NCI-H226 (cell line): ENCODE measurements around the gene SUPV3L1.
"Not testable (repeated sequence)": the region's sequence is repeated elsewhere in the genome, so short reads cannot be mapped to it uniquely, and the experiment has no call there.

ENCODE experiments used
- DNase-seq: peaks from one replicate; pipeline ENCODE4 v3.0.0-alpha.2; 2015

SUPV3L1 gene

DNA sequence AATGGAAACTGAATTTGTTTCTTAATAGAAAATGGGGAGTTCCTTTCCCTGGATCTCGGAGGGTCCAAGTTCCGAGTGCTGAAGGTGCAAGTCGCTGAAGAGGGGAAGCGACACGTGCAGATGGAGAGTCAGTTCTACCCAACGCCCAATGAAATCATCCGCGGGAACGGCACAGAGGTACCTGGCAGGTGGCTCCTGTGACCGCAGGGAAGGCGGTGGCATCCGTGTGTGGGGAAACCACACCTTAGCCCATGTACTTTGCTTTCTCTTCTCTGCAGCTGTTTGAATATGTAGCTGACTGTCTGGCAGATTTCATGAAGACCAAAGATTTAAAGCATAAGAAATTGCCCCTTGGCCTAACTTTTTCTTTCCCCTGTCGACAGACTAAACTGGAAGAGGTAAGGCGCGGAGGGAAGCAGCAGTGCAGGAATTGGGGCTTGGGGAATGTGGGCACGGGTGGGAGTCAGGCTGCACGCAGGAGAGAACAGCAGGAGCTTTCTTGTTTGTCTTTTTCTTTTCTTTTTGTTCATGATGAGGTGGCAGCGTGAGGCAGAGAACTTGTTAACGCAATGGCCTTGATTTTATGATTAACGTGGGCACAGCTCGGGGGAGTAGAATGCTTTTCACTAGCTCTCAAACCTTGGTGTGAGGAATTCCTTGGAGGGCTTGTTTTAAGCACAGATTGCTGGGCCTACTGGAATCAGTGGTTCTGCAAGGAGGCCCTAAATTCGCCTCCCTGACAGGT is 52.9 kb downstream of the SUPV3L1 start:
- no peak for DNase-seq

DNA sequence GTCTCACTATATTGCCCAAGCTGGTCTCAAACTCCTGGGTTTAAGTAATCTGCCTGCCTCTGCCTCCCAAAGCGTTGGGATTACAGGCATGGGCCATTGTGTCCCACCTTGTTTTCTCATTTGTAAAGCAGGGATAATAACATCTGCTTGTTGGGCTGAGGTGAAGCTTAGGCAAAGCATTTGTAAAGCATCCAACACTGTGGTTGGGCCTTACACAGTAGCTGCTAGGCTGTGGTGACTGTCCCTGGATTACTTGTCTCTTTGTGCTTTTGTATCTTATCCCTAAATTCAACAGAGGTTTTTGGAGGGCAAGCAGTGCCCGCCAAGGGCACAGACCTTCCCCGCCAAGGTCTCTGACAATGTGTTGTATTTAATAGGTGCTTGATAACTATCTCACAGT is 54.4 kb downstream of the SUPV3L1 start:
- no peak for DNase-seq

- peak; percentile 56 for DNase-seq
Observed at GRCh38 chr10:69237528-69238159, 57.6 kb downstream of the SUPV3L1 start.

DNA sequence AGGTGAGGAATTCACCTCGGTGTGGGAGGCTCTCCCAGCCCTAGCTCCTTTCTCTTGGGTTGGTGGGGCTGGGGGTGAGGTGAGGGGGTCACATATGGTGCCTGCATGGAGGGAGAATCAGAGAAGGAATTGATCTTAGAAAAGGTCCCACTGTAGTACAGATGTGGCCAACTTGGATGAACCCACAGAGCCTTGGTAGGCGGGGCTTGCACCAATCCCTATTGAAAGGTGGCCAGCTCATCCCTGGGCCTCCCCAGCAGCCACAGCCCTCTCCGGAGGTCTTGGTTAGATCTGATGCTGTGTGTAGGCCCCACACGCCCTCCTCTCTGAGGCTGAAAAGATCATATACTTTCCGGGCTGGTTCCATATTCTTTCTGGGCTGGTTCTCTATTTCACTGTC is 59.1 kb downstream of the SUPV3L1 start:
- no peak for DNase-seq

DNA sequence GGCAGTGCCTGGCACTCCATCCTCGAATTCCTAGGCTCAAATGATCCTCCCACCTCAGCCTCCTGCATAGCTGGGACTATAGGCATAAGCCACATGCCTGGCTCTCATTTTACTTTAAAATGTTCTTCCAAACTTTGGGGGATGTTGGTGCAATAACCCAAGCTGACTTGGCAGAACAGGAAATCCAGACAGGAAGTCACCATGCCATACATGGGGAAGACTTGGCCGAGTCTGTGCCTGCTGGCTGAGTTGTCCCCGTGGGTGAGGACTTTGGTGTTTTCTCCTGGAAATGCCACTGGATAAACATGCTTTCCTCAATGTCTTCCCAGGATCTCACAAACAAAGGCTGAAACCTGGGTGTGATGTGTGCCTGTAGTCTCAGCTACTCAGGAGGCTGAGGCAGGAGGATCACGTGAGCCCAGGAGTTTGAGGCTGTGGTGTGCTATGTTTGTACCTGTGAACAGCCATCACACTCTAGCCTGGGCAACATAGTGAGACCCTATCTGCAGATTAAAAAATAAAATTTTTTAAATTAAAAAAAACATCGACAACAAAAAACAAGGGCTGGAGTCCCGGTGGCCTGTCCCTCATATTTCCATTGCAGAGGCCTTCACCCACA is 59.9 kb downstream of the SUPV3L1 start:
- DNase-seq, result no peak

- DNase-seq, result no peak
Observed at GRCh38 chr10:69240455-69240854, 60.4 kb downstream of the SUPV3L1 start.

DNA sequence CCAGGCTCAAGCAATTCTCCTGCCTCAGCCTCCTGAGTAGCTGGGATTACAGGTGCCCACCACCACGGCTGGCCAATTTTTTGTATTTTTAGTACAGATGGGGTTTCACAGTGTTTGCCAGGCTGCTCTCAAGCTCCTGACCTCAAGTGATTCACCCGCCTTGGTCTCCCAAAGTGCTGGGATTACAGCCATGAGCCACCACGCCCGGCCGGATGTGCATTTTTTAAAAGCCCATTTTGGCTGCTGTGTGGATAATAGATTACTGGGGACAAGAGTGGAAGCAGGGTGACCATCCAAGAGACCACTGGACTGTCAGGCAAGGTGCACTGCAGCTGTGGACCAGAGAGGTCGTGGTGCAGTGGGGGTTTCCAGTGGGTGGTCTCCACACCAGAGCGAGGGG is 61.5 kb downstream of the SUPV3L1 start:
- no peak for DNase-seq

GRCh38 chr10:69242040-69242851 is 62.2 kb downstream of the SUPV3L1 start:
- DNase-seq, result no peak

DNA sequence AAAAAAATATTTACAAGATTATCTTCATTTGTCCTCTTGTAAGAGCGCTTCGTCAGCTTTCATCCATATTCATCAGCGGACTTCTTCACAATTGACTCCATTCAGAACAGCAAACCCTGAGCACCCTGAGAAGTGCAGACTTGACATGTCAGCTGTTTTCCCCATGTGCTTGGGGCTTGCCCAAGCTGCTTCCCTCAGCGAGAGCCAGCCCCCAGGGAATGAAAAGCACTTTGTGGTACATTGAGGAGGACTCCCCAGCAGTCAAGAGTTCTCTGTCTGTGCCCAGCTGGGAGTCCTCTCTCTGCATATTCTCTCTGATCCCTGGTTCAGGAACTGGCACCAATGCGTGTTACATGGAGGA is 62.8 kb downstream of the SUPV3L1 start:
- DNase-seq, result no peak

- DNase-seq, result no peak
Observed at GRCh38 chr10:69243817-69244216, 63.8 kb downstream of the SUPV3L1 start.

DNA sequence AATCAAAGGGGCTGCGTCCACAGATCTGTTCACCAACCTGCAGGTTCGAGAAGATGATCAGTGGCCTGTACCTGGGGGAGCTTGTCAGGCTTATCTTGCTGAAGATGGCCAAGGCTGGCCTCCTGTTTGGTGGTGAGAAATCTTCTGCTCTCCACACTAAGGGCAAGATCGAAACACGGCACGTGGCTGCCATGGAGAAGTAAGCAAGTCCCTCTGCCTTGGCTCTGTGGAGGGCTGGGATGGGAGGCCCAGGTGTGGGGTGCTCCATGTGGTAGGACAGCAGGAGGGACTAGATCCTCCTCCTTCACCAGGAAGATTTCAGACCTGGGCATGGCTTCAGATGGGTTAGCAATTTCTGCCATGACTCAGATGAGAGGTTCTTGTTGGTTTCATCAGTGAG is 66.0 kb downstream of the SUPV3L1 start:
- no peak for DNase-seq

- DNase-seq, result no peak
Observed at GRCh38 chr10:69246581-69247312, 66.7 kb downstream of the SUPV3L1 start.

- no peak for DNase-seq
Observed at GRCh38 chr10:69247313-69247710, 67.3 kb downstream of the SUPV3L1 start.

DNA sequence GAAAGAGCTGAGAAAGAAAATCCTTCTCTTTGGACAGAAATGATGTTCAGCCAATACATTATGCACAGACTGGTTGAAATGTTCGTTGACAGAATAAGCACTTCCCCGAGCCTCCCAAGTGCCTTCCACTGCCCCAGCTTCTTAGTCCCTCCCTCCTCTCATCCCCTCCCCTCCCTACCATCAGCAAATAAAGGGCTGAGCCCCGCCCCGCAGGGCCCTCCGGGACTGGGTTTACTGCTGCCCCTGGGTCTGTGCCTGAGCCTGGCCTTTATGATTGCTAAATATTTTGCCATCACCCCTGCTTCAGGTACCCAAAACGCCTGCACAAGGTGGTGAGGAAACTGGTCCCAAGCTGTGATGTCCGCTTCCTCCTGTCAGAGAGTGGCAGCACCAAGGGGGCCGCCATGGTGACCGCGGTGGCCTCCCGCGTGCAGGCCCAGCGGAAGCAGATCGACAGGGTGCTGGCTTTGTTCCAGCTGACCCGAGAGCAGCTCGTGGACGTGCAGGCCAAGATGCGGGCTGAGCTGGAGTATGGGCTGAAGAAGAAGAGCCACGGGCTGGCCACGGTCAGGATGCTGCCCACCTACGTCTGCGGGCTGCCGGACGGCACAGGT is 68.2 kb downstream of the SUPV3L1 start:
- no peak for DNase-seq

DNA sequence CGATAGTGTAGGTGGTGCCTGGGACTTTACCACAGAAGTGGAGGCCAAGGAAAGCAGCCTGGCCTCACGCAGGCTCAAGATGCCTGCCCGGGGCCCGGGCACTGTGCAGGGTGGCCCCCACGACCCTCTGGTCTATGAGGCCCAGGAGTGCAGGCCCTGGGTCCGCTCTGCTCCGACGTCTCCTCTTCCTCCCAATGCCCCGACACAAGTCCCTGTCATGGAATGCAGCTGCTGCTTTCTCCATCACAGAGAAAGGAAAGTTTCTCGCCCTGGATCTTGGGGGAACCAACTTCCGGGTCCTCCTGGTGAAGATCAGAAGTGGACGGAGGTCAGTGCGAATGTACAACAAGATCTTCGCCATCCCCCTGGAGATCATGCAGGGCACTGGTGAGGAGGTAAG is 70.0 kb downstream of the SUPV3L1 start:
- DNase-seq, result no peak

DNA sequence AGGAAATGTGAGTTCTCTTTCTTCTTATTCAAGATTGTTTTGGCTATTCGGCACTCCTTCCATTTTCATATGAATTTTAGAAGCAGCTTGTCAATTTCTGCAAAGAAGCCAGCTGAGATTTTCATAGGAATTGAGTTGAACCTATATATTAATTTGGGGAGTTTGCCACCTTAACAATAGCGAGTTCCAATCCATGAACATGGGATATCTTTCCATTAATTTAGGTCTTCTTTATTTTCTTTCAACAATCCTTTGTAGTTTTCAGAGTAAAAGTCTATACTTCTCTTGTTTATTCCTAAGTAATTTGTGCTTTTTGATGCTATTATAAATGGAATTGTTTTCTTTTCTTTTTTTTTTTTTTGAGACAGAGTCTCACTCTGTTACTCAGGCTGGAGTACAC is 71.4 kb downstream of the SUPV3L1 start:
- DNase-seq, result not testable (repeated sequence)

DNA sequence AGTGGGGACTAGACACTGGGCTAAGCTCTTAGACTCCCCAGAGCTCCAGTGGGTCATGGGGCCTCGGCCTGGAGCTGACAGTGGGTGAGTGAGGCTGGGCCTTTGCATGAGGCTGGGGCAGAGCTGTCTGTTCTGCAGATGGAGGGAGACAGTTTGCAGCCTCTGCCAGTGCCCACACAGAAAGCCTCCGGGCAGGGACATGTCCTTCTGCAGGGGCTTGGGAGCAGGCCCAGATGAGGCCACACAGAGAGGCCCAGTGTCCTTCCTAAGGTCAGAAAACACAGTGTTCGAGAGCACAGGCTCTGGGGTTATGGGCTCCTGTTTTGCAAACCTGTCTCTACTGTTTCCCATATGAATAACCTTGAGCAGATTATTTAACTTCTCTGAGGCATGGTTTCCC is 73.1 kb downstream of the SUPV3L1 start:
- DNase-seq, result no peak

DNA sequence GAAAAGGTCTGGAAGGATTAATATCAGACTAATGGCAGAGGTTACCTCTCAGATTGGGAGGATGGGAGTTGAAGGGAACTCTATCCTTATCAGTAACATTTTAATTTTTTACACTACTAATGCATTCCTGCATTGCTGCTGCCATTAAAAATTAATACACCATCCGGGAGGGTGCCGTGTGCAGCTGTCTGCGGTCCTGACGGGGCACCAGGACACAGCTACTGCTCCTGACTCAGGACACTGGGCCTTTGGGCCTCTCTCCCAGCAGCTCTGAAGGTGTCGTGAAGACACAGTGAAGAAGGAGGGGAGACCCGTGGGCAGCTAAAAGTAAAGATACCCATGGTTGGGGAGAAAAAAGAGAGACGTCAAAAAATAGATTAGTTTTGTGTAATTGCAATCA is 74.8 kb downstream of the SUPV3L1 start:
- DNase-seq, result no peak
